H1 (cell line): Measurements from ENCODE around the gene GGA3.
"Not testable (repeated sequence)": the region's sequence is repeated elsewhere in the genome, so short reads cannot be mapped to it uniquely, and the experiment has no call there.

Experiments used
- CTBP2 ChIP-seq: IDR thresholded peaks from 2 replicates; pipeline ENCODE4 v1.7.0; 2011; ENCODE audit warnings: borderline replicate concordance, mild to moderate bottlenecking, moderate library complexity, mixed read lengths, low read length; ENCODE audit not compliant: insufficient read depth, insufficient read length
- EZH2 ChIP-seq: fragments of 200-600 bp; sonication (generic); IDR thresholded peaks from 2 replicates; pipeline ENCODE4 v1.7.1; 2012; ENCODE audit warnings: low read depth, mild to moderate bottlenecking, moderate library complexity, low read length, inconsistent platforms; ENCODE audit not compliant: severe bottlenecking
- RFX5 ChIP-seq: IDR thresholded peaks from 2 replicates; pipeline ENCODE4 v1.6.1; 2011; ENCODE audit warnings: low read depth, low read length, improper control_type of control experiment, borderline replicate concordance
- RNF2 ChIP-seq: fragments of 200-900, 300-1000 bp; sonication (generic); IDR thresholded peaks from 2 replicates; pipeline ENCODE4 v1.7.1; 2016; ENCODE audit warnings: borderline replicate concordance, low read depth, mild to moderate bottlenecking, antibody characterized with exemption, low read length; ENCODE audit not compliant: poor library complexity, severe bottlenecking; ENCODE audit errors: missing control alignments
- TF ChIP-seq, protein P1 (sequence below), 3 experiments: IDR thresholded peaks; 1 replicate in 2 of 3; 2 replicates in 1 of 3; pipeline versions ENCODE4 v1.5.1 to v1.6.1; 2011; ENCODE audit warnings: low read length in 3 of 3, mild to moderate bottlenecking in 3 of 3, inconsistent platforms in 2 of 3, low read depth in 1 of 3, moderate library complexity in 1 of 3; ENCODE audit not compliant: insufficient read depth in 1 of 3; ENCODE audit errors: control extremely low read depth in 1 of 3

DNA sequence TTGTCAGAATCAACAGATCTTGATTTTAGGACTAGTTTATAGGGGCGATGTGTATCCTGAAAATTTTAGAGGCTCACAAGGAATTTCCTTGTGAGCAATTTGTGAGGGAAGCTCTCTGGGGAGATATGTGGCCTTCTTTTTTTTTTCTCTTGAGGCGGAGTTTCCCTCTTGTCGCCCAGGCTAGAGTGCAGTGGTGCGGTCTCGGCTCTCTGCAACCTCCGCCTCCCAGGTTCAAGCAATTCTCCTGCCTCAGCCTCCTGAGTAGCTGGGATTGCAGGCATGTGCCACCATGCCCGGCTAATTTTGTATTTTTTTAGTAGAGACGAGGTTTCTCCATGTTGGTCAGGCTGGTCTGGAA lies 54.4 kb downstream of the GGA3 start:
- TF ChIP-seq, protein P1, sequence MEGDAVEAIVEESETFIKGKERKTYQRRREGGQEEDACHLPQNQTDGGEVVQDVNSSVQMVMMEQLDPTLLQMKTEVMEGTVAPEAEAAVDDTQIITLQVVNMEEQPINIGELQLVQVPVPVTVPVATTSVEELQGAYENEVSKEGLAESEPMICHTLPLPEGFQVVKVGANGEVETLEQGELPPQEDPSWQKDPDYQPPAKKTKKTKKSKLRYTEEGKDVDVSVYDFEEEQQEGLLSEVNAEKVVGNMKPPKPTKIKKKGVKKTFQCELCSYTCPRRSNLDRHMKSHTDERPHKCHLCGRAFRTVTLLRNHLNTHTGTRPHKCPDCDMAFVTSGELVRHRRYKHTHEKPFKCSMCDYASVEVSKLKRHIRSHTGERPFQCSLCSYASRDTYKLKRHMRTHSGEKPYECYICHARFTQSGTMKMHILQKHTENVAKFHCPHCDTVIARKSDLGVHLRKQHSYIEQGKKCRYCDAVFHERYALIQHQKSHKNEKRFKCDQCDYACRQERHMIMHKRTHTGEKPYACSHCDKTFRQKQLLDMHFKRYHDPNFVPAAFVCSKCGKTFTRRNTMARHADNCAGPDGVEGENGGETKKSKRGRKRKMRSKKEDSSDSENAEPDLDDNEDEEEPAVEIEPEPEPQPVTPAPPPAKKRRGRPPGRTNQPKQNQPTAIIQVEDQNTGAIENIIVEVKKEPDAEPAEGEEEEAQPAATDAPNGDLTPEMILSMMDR (IDR thresholded peaks at IDR 0.05; ENCODE audit: control extremely low read depth in 1 of 3, insufficient read depth in 1 of 3, low read depth in 1 of 3, low read length in 3 of 3), result not testable (repeated sequence)
- TF ChIP-seq RFX5, CTBP2, RNF2, EZH2: not testable (repeated sequence)
